Left ventricle myocardium inferior (tissue), 1 donor: ENCODE data around the gene INSYN2B. TPM values are rescaled to one million over a fixed set of nuclear protein-coding genes. Genes with fewer than 3 reads are reported as not detected.

Experiments used
- DNase-seq: peaks from one replicate; pipeline ENCODE4 v3.0.0-alpha.2; 2020
- H3K27ac ChIP-seq: fragments of 200-600 bp; replicated peaks from 2 replicates; pipeline ENCODE4 v1.8.0; 2021
- H3K27me3 ChIP-seq: fragments of 200-600 bp; 2 replicates; pipeline ENCODE4 v1.8.0; 2021; ENCODE audit warnings: low read depth
- H3K36me3 ChIP-seq: fragments of 200-600 bp; 2 replicates; pipeline ENCODE4 v1.8.0; 2021
- H3K4me1 ChIP-seq: fragments of 200-600 bp; 2 replicates; pipeline ENCODE4 v1.8.0; 2021
- H3K4me3 ChIP-seq: fragments of 200-600 bp; 2 replicates; pipeline ENCODE4 v1.8.0; 2021; ENCODE audit warnings: mild to moderate bottlenecking, moderate library complexity
- H3K9me3 ChIP-seq: fragments of 200-600 bp; replicated peaks from 2 replicates; pipeline ENCODE4 v1.8.0; 2021
- intact Hi-C: fragments of 100-400 bp; cut with micrococcal nuclease; formaldehyde crosslinking; loops from one replicate; pipeline ENCODE4 v1.11.0; 2022
- microRNA-seq: library from miRNA; unstranded; fragments of <30 nt; microRNA quantifications from one replicate; pipeline ENCODE4 v1.2.0, GENCODE V29; 2020
- total RNA-seq: library from RNA; stranded (reverse); fragmentation: NEBNext Ultra II Directional; extraction: Animal tissue kit (Norgen Biotek cat#: 25700); gene quantifications from one replicate; pipeline ENCODE4 v1.2.1, GENCODE V29; 2021
- TF ChIP-seq, protein P1 (sequence below): fragments of 200-600 bp; IDR thresholded peaks from 2 replicates; pipeline ENCODE4 v1.8.0; 2021; ENCODE audit warnings: antibody characterized with exemption, mild to moderate bottlenecking, borderline replicate concordance
- donor health status: DM: no; HTN: yes; CAD: no; lungs with severe emphysema.

The INSYN2B gene
- total RNA-seq, 1 donor from 2014 or later: 0.08 TPM

DNA sequence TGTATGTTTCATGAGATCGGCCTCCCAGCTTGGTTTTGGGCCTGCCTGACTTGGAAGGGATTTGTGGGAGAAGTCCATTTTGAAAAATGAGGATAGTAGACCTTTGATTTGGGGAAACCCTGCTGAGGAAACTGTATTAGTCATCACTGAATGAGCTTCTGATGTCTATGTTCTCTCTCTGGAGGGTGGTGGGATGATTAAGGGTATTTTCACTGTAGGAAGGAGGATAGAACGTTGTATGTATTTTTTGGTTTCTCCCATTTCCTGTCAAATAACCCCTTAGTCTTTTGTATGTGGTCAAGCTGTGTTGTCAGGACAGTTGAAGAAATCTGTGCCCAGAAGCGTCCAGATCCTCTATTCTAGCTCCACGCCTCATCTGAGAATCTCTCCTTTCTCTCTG, 151.9 kb downstream of the INSYN2B start:
- Histone ChIP-seq H3K9me3 (no peaks in the 10 kb centered on the region), H3K4me1 (no peaks in the 10 kb centered on the region), H3K27ac (no peak overlapping the region), H3K4me3 (no peak overlapping the region), H3K27me3 (no peaks in the 10 kb centered on the region), H3K36me3 (no peaks in the 10 kb centered on the region)
- TF ChIP-seq, protein P1, sequence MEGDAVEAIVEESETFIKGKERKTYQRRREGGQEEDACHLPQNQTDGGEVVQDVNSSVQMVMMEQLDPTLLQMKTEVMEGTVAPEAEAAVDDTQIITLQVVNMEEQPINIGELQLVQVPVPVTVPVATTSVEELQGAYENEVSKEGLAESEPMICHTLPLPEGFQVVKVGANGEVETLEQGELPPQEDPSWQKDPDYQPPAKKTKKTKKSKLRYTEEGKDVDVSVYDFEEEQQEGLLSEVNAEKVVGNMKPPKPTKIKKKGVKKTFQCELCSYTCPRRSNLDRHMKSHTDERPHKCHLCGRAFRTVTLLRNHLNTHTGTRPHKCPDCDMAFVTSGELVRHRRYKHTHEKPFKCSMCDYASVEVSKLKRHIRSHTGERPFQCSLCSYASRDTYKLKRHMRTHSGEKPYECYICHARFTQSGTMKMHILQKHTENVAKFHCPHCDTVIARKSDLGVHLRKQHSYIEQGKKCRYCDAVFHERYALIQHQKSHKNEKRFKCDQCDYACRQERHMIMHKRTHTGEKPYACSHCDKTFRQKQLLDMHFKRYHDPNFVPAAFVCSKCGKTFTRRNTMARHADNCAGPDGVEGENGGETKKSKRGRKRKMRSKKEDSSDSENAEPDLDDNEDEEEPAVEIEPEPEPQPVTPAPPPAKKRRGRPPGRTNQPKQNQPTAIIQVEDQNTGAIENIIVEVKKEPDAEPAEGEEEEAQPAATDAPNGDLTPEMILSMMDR: no peak
- no peak for DNase-seq
- intact Hi-C loops: no loop called here

DNA sequence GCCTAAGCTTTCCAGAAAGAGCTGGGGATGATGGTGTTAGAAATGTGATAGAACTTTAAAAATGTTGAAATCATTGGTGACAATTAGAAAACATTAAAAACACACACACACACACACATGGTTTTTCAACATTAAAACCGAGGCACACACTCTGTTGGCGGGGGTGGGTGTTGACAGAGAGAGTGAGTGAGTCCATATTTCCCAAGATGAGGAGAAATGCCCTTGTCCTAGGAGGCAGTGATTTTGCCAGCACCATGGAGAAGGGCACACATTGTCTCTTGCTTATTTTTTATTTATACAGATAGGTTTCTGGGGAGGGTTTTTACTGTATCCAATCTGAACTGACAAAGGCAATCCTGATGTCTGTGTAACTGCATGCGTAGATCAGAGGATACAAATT, 152.5 kb downstream of the INSYN2B start:
- no peak overlapping the region for H3K27ac ChIP-seq
- DNase-seq: no peak
- intact Hi-C loops: no loop called here
- H3K27me3 ChIP-seq: no peaks in the 10 kb centered on the region
- H3K9me3 ChIP-seq: no peaks in the 10 kb centered on the region
- no peaks in the 10 kb centered on the region for H3K4me1 ChIP-seq
- TF ChIP-seq, protein P1: no peak
- H3K4me3 ChIP-seq: no peak overlapping the region
- H3K36me3 ChIP-seq: no peaks in the 10 kb centered on the region

DNA sequence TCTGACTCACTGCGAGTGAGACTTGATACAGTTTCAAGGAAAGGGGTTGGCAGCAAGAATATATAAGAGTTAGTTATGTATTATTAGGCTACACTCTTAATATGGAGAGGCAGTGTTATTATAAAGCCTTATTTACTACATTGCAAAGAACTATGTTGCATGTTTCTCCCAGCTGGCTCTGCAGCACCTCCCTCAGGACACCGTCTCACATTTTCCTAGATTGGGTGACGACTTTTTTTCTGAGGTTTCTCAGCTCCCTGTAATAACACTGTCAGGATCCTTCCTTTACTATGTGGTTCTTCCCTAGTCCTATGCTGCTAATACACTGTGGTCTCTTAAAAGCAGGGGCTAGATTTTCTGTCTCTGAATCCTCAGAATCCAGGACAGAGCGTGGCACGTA, 153.7 kb downstream of the INSYN2B start:
- H3K4me1 ChIP-seq: no peaks in the 10 kb centered on the region
- intact Hi-C loops: no loop called here

DNA sequence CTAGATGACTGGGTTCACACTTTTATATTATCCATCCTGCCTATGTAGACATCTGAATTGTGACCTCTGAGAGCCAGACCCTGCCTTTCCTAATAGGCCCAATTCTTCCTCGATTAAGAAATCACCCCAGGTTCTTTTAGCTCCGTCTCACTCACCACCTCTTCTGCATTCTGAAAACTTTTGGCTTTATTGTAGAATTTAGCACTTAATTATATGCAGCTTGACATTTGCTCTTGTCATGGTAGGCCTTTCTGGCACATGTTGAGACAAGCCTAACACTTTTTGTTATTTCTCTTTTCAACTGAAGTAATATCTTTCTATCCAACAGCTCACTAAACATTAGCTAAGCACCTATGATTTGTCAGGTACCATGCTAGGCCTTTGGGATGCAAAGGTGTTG, 163.3 kb downstream of the INSYN2B start:
- Histone ChIP-seq H3K27me3 (peaks cover 8% of the 10 kb centered on the region), H3K4me1 (no peaks in the 10 kb centered on the region), H3K9me3 (peaks cover 5% of the 10 kb centered on the region), H3K4me3 (no peak overlapping the region), H3K36me3 (no peaks in the 10 kb centered on the region), H3K27ac (no peak overlapping the region)
- TF ChIP-seq, protein P1: no peak
- intact Hi-C loops: no loop called here
- no peak for DNase-seq

More for the DNA sequence above, 153.7 kb downstream of the INSYN2B start:
- TF ChIP-seq, protein P1: no peak
- H3K27me3 ChIP-seq: no peaks in the 10 kb centered on the region
- no peak for DNase-seq
- H3K4me3 ChIP-seq: no peak overlapping the region
- H3K27ac ChIP-seq: no peak overlapping the region
- H3K36me3 ChIP-seq: no peaks in the 10 kb centered on the region
- H3K9me3 ChIP-seq: no peaks in the 10 kb centered on the region

DNA sequence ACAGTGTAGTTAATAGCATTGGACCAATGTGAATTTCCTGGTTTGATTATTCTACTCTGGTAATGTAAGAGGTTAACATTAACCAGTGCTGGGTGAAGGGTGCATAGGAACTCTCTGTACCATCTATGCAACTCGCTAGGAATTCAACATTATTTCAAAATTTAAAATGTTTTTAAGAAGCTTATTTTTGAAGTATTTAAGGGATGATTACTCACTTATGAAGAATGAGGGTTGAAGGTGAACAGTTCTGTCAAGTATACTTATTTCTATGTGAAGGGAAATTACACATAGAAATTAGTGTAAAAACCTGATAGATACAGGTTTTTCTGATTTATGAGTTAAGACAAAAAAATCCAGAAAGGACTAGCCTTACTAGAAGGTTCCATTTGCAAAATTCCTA, 165.8 kb downstream of the INSYN2B start:
- TF ChIP-seq, protein P1: no peak
- no peak overlapping the region for H3K27ac ChIP-seq
- H3K36me3 ChIP-seq: no peaks in the 10 kb centered on the region
- no peak overlapping the region for H3K4me3 ChIP-seq
- H3K4me1 ChIP-seq: no peaks in the 10 kb centered on the region
- H3K27me3 ChIP-seq: peaks cover 28% of the 10 kb centered on the region
- peaks cover 5% of the 10 kb centered on the region for H3K9me3 ChIP-seq
- no peak for DNase-seq
- intact Hi-C loops: no loop called here

Small RNA genes lying within 50 kb of the gene (microRNA-seq; reads per million reads assigned to microRNA genes)
- not detected for gene MIR378E

Other genes starting within 250 kb of the INSYN2B start
- gene FOXI1, start 125.4 kb upstream of the INSYN2B start, total RNA-seq: not detected